ENCODE measurements around the gene UBA7. TPM values are rescaled to one million over a fixed set of nuclear protein-coding genes. Genes with fewer than 3 reads are reported as not detected.
"Not testable (repeated sequence)": the region's sequence is repeated elsewhere in the genome, so short reads cannot be mapped to it uniquely, and the experiment has no call there.

The UBA7 gene
- total RNA-seq, 1 experiment from 2014 or later = 0.85 TPM

DNA sequence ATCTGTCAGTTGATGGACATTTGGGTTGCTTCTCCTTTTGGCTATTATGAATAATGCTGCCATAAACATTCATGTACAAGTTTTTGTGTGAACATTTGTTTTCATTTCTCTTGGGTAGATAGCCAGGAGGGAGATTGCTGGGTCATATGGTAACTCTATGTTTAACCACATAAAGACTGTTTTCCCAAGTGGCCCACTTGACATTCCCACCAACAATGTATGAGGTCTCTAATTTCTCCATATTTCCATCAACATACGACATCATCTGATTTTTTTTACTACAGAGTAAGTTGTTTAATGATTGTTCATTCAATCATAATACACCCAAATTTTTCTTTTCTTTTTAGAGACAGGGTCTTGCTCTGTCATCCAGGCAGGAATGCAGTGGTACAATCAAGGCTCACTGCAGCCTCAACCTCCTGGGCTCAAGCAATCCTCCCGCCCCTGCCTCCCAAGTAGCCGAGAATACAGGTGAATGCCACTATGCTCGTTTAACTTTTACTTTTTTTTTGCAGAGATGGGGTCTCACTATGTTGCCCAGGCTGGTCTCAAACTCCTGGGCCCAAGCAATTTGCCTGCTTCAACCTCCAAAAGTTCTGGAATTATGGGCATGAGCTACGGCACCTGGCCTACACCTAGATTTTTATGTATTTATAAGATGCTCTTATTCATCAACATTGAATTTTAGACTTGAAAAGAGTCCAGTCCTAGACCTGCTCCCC is 34.2 kb downstream of the UBA7 start:
- no peak for TF ChIP-seq CTCF (conservative IDR thresholded peaks at IDR 0.05)

DNA sequence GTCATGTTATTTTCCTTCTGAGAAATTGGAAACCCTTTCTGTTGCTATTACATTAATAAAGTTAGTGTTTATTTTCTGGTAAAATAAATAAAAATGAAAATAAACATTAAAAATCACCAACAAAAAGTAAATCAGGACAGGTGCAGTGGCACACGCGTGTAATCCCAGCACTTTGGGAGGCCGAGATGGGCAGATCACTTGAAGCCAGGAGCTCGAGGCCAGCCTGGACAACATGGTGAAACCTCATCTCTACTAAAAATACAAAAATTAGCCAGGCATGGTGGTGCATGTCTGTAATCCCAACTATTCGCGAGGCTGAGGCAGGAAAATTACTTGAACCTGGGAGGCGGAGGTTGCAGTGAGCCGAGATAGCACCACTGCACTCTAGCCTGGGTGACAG is 37.7 kb downstream of the UBA7 start:
- H3K14ac ChIP-seq (ENCODE audit: insufficient read depth, low read length); H2BK12ac ChIP-seq (ENCODE audit: insufficient read length, low read depth, low read length); H3K27ac ChIP-seq (ENCODE audit: insufficient read length, low read depth, low read length); H3K23ac ChIP-seq (ENCODE audit: insufficient read length, low read depth, low read length); H3K18ac ChIP-seq (ENCODE audit: insufficient read length, low read depth, low read length); H3K23me2 ChIP-seq (ENCODE audit: insufficient read length, low read depth, low read length, poor library complexity, severe bottlenecking); H4K20me1 ChIP-seq (ENCODE audit: control insufficient read depth, insufficient read depth, insufficient read length); H4K5ac ChIP-seq (ENCODE audit: insufficient read length, low read depth, low read length); H2AFZ ChIP-seq (ENCODE audit: low read length); H3T11ph ChIP-seq (ENCODE audit: low read length); H3K27me3 Mint-ChIP-seq (ENCODE audit: low read depth); H3K27me3 ChIP-seq (ENCODE audit: insufficient read depth, low read length); H3K56ac ChIP-seq (ENCODE audit: insufficient read length, low read depth, low read length); H3K4me3 Mint-ChIP-seq; H2BK120ac ChIP-seq (ENCODE audit: low read depth, low read length, poor library complexity, severe bottlenecking); H2BK15ac ChIP-seq (ENCODE audit: low read depth, low read length); H3K27ac Mint-ChIP-seq; H3K4ac ChIP-seq (ENCODE audit: low read depth, low read length); H2AK5ac ChIP-seq (ENCODE audit: insufficient read length, low read length); H3K9ac ChIP-seq (ENCODE audit: extremely low read depth, insufficient read length, low read length); H2BK20ac ChIP-seq (ENCODE audit: low read depth, low read length, poor library complexity, severe bottlenecking); H4K8ac ChIP-seq (replicated peaks; ENCODE audit: insufficient read length, low read depth, low read length); H3K4me1 ChIP-seq (ENCODE audit: insufficient read depth, low read length); H2BK5ac ChIP-seq (ENCODE audit: insufficient read length, low read length); DNase-seq; H3K9me3 Mint-ChIP-seq; H4K91ac ChIP-seq (ENCODE audit: insufficient read length, low read depth, low read length); H3K9me3 ChIP-seq (ENCODE audit: control insufficient read depth, low read depth, low read length); H3K4me1 Mint-ChIP-seq; H3K4me2 ChIP-seq (ENCODE audit: insufficient read depth, insufficient read length, low read length): not testable (repeated sequence)
- peaks cover 15% of the 10 kb centered on the region for H3K79me1 ChIP-seq (ENCODE audit: insufficient read depth, low read depth, low read length, poor library complexity, severe bottlenecking)
- H3K79me2 ChIP-seq (ENCODE audit: insufficient read depth, low read length) = peaks cover 10% of the 10 kb centered on the region; the same call in 1 of the 2 replicates
- WGBS (ENCODE audit: extremely low coverage, insufficient read length, low lambda C conversion rate) = no CpG with 5 or more reads among the region's 8 CpGs
- peaks cover 10 to 25% (median 23%) of the 10 kb centered on the region in 3 experiments; a peak in 6 of 7 replicates for H3K36me3 Mint-ChIP-seq (ENCODE audit: insufficient read depth in 1 of 3, low read depth in 3 of 3)

More for the DNA sequence above, 34.2 kb downstream of the UBA7 start:
- no peaks in the 10 kb centered on the region for H3K9me3 ChIP-seq (ENCODE audit: control insufficient read depth, low read depth, low read length)
- H3K56ac ChIP-seq (ENCODE audit: insufficient read length, low read depth, low read length) = no peak overlapping the region
- no peak overlapping the region for H2BK12ac ChIP-seq (ENCODE audit: insufficient read length, low read depth, low read length)
- H3K36me3 Mint-ChIP-seq (ENCODE audit: insufficient read depth in 1 of 3, low read depth in 3 of 3) = peaks cover 15 to 41% (median 34%) of the 10 kb centered on the region in 3 experiments; a peak in 6 of 7 replicates
- H3K9ac ChIP-seq (ENCODE audit: extremely low read depth, insufficient read length, low read length) = no peak overlapping the region
- no peak overlapping the region for H3K18ac ChIP-seq (ENCODE audit: insufficient read length, low read depth, low read length)
- no peak overlapping the region for H2BK20ac ChIP-seq (ENCODE audit: low read depth, low read length, poor library complexity, severe bottlenecking)
- peaks cover 17% of the 10 kb centered on the region for H3K79me1 ChIP-seq (ENCODE audit: insufficient read depth, low read depth, low read length, poor library complexity, severe bottlenecking)
- no peak overlapping the region for H3K14ac ChIP-seq (ENCODE audit: insufficient read depth, low read length)
- whole genome bisulfite sequencing (ENCODE audit: extremely low coverage, insufficient read length, low lambda C conversion rate) = no CpG with 5 or more reads among the region's 5 CpGs
- H3K27me3 Mint-ChIP-seq (ENCODE audit: low read depth) = no peaks in the 10 kb centered on the region
- H3K23ac ChIP-seq (ENCODE audit: insufficient read length, low read depth, low read length) = no peak overlapping the region
- no peak overlapping the region for H4K8ac ChIP-seq (replicated peaks; ENCODE audit: insufficient read length, low read depth, low read length)
- H3K4ac ChIP-seq (ENCODE audit: low read depth, low read length) = no peak overlapping the region
- no peak overlapping the region for H3K4me3 Mint-ChIP-seq
- H4K5ac ChIP-seq (ENCODE audit: insufficient read length, low read depth, low read length) = no peak overlapping the region
- H3K4me1 ChIP-seq (ENCODE audit: insufficient read depth, low read length) = no peaks in the 10 kb centered on the region
- H3K79me2 ChIP-seq (ENCODE audit: insufficient read depth, low read length) = peaks cover 5% of the 10 kb centered on the region; the same call in 1 of the 2 replicates
- H3K27ac Mint-ChIP-seq = no peak overlapping the region
- no peak overlapping the region for H2BK5ac ChIP-seq (ENCODE audit: insufficient read length, low read length)
- H3T11ph ChIP-seq (ENCODE audit: low read length) = no peak overlapping the region
- H2AK5ac ChIP-seq (ENCODE audit: insufficient read length, low read length) = no peak overlapping the region
- H3K23me2 ChIP-seq (ENCODE audit: insufficient read length, low read depth, low read length, poor library complexity, severe bottlenecking) = no peaks in the 10 kb centered on the region
- DNase-seq = no peak
- no peaks in the 10 kb centered on the region for H3K9me3 Mint-ChIP-seq
- H3K27me3 ChIP-seq (ENCODE audit: insufficient read depth, low read length) = no peaks in the 10 kb centered on the region
- H2AFZ ChIP-seq (ENCODE audit: low read length) = no peak overlapping the region
- no peak overlapping the region for H2BK15ac ChIP-seq (ENCODE audit: low read depth, low read length)
- peaks cover 0 to 2% of the 10 kb centered on the region in 2 experiments; a peak in 1 of 4 replicates for H3K4me1 Mint-ChIP-seq
- H3K4me2 ChIP-seq (ENCODE audit: insufficient read depth, insufficient read length, low read length) = no peak overlapping the region
- no peak overlapping the region for H2BK120ac ChIP-seq (ENCODE audit: low read depth, low read length, poor library complexity, severe bottlenecking)
- H4K91ac ChIP-seq (ENCODE audit: insufficient read length, low read depth, low read length) = no peak overlapping the region
- H3K27ac ChIP-seq (ENCODE audit: insufficient read length, low read depth, low read length) = no peak overlapping the region
- no peaks in the 10 kb centered on the region for H4K20me1 ChIP-seq (ENCODE audit: control insufficient read depth, insufficient read depth, insufficient read length)

Measured in H9 (cell line).